Measurements from ENCODE around the gene ARID5B. TPM values are rescaled to one million over a fixed set of nuclear protein-coding genes. Genes with fewer than 3 reads are reported as not detected.

ARID5B gene
- total RNA-seq, 1 donor from 2014 or later: 1.1 TPM

GRCh38 chr10:62092301-62093030 lies 191.0 kb downstream of the ARID5B start:
- H3K9me3 Mint-ChIP-seq (ENCODE audit: unreplicated experiment): no peaks in the 10 kb centered on the region
- no peak overlapping the region for H3K4me3 Mint-ChIP-seq (ENCODE audit: unreplicated experiment)
- TF ChIP-seq CTCF (IDR thresholded peaks at IDR 0.05; ENCODE audit: partially characterized antibody, unreplicated experiment): no peak
- H3K36me3 Mint-ChIP-seq (ENCODE audit: unreplicated experiment): peaks cover 3% of the 10 kb centered on the region
- peaks cover 2% of the 10 kb centered on the region for H3K27me3 Mint-ChIP-seq (ENCODE audit: unreplicated experiment)
- no peak for DNase-seq
- H3K4me1 Mint-ChIP-seq (ENCODE audit: low read depth, unreplicated experiment): no peaks in the 10 kb centered on the region
- no peak overlapping the region for H3K27ac Mint-ChIP-seq (ENCODE audit: unreplicated experiment)

GRCh38 chr10:62093863-62094291 lies 192.4 kb downstream of the ARID5B start:
- Mint-ChIP-seq H3K4me1 (ENCODE audit: low read depth, unreplicated experiment) (no peaks in the 10 kb centered on the region), H3K27me3 (ENCODE audit: unreplicated experiment) (peaks cover 2% of the 10 kb centered on the region), H3K9me3 (ENCODE audit: unreplicated experiment) (no peaks in the 10 kb centered on the region), H3K27ac (ENCODE audit: unreplicated experiment) (no peak overlapping the region), H3K36me3 (ENCODE audit: unreplicated experiment) (peaks cover 3% of the 10 kb centered on the region), H3K4me3 (ENCODE audit: unreplicated experiment) (no peak overlapping the region)
- TF ChIP-seq CTCF (IDR thresholded peaks at IDR 0.05; ENCODE audit: partially characterized antibody, unreplicated experiment): no peak
- DNase-seq: no peak

GRCh38 chr10:62095181-62096122 lies 194.0 kb downstream of the ARID5B start:
- DNase-seq: no peak
- no peak overlapping the region for H3K4me3 Mint-ChIP-seq (ENCODE audit: unreplicated experiment)
- no peaks in the 10 kb centered on the region for H3K4me1 Mint-ChIP-seq (ENCODE audit: low read depth, unreplicated experiment)
- H3K27ac Mint-ChIP-seq (ENCODE audit: unreplicated experiment): no peak overlapping the region
- H3K27me3 Mint-ChIP-seq (ENCODE audit: unreplicated experiment): peaks cover 2% of the 10 kb centered on the region
- H3K9me3 Mint-ChIP-seq (ENCODE audit: unreplicated experiment): no peaks in the 10 kb centered on the region
- peaks cover 3% of the 10 kb centered on the region for H3K36me3 Mint-ChIP-seq (ENCODE audit: unreplicated experiment)
- no peak for TF ChIP-seq CTCF (IDR thresholded peaks at IDR 0.05; ENCODE audit: partially characterized antibody, unreplicated experiment)

- H3K27me3 Mint-ChIP-seq (ENCODE audit: unreplicated experiment): peaks cover 2% of the 10 kb centered on the region
Observed at GRCh38 chr10:62096256-62096933, 194.9 kb downstream of the ARID5B start.

More at GRCh38 chr10:62096256-62096933, 194.9 kb downstream of the ARID5B start:
- no peak for DNase-seq
- Mint-ChIP-seq H3K4me1 (ENCODE audit: low read depth, unreplicated experiment) (no peaks in the 10 kb centered on the region), H3K36me3 (ENCODE audit: unreplicated experiment) (peaks cover 3% of the 10 kb centered on the region), H3K9me3 (ENCODE audit: unreplicated experiment) (no peaks in the 10 kb centered on the region), H3K27ac (ENCODE audit: unreplicated experiment) (no peak overlapping the region), H3K4me3 (ENCODE audit: unreplicated experiment) (no peak overlapping the region)
- TF ChIP-seq CTCF (IDR thresholded peaks at IDR 0.05; ENCODE audit: partially characterized antibody, unreplicated experiment): no peak

All from glutamatergic neuron (in vitro differentiated cells).